ENCODE measurements around the gene DOCK8. TPM values are rescaled to one million over a fixed set of nuclear protein-coding genes. Genes with fewer than 3 reads are reported as not detected.
"Not testable (repeated sequence)": the region's sequence is repeated elsewhere in the genome, so short reads cannot be mapped to it uniquely, and the experiment has no call there.

Gene DOCK8
- total and polyA plus RNA-seq, 4 experiments from 2014 or later: 31.0 to 315 (median 200) TPM

DNA sequence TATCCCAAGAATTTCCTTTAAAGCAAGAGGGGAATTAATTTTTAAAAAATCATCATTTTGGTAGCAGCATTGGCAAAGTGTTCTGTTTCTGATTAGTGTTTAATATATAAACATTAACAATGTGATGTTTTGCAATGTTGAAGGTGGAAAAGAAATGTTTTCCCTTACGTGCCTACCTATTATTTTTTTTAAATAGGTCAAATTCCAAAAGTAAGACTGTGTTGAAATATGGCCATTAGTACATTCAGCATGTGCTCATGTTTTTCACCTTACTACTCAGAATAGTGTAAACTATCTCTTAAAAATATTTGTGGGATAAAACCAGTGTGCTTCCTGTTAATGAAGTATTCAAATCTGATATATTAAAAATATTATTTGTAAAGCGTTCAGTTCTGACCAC is 3.3 kb downstream of the DOCK8 start:
- H3K9me3 ChIP-seq (ENCODE audit: control insufficient read depth in 1 of 2, low read length in 2 of 2): no peaks in the 10 kb centered on the region
- no peak overlapping the region for H3K27ac ChIP-seq (ENCODE audit: low read depth, low read length)
- H3K4me3 Mint-ChIP-seq: no peak overlapping the region
- ChIA-PET CTCF (ENCODE audit: partially characterized antibody) (interaction anchor here (0.7 to 4.1 kb wide), 2 partner anchors 49 to 88 kb away, joined by 3 to 32 read pairs; no protein-coding TSS in a partner anchor), POLR2A (ENCODE audit: partially characterized antibody) (interaction anchor here (5.8 kb wide), 1 partner anchor 58 kb away, joined by 192 read pairs; no protein-coding TSS in a partner anchor)
- H3K4me1 Mint-ChIP-seq: peaks cover 27 to 51% (median 32%) of the 10 kb centered on the region in 4 donors
- no peaks in the 10 kb centered on the region for H3K27me3 Mint-ChIP-seq
- no peaks in the 10 kb centered on the region for H3K9me3 Mint-ChIP-seq
- no peaks in the 10 kb centered on the region for H3K27me3 ChIP-seq (ENCODE audit: insufficient read depth, low read length)
- H3K4me1 ChIP-seq (ENCODE audit: insufficient read depth, low read length): peaks cover 34% of the 10 kb centered on the region
- no peak overlapping the region for H3K4me3 ChIP-seq (ENCODE audit: low read length in 2 of 2)
- intact Hi-C loops (cut with micrococcal nuclease): loop anchor here (2.0 kb wide), 1 partner anchor 35 kb away; no protein-coding TSS in a partner anchor
- H3K36me3 ChIP-seq (ENCODE audit: insufficient read depth, low read length): no peaks in the 10 kb centered on the region
- H3K36me3 Mint-ChIP-seq: peaks cover 0 to 1% of the 10 kb centered on the region in 2 donors
- no peak overlapping the region for H3K27ac Mint-ChIP-seq
- DNase-seq: no peak

- H3K27me3 ChIP-seq (ENCODE audit: insufficient read depth, low read length); H3K27me3 Mint-ChIP-seq; H3K36me3 ChIP-seq (ENCODE audit: insufficient read depth, low read length); H3K27ac Mint-ChIP-seq; intact Hi-C loops (cut with micrococcal nuclease); H3K27ac ChIP-seq (ENCODE audit: low read depth, low read length); H3K9me3 ChIP-seq (ENCODE audit: control insufficient read depth in 1 of 2, low read length in 2 of 2); DNase-seq; H3K4me3 ChIP-seq (ENCODE audit: low read length in 2 of 2); H3K4me3 Mint-ChIP-seq; H3K36me3 Mint-ChIP-seq; H3K9me3 Mint-ChIP-seq: not testable (repeated sequence)
- POLR2A ChIA-PET (ENCODE audit: partially characterized antibody): interaction anchor here (2.0 kb wide), 1 partner anchor 54 kb away, joined by 7 read pairs; no protein-coding TSS in a partner anchor
- peaks cover 43% of the 10 kb centered on the region for H3K4me1 ChIP-seq (ENCODE audit: insufficient read depth, low read length)
- H3K4me1 Mint-ChIP-seq: peaks cover 30 to 56% (median 36%) of the 10 kb centered on the region in 4 donors
- CTCF ChIA-PET (ENCODE audit: partially characterized antibody): interaction anchor here (1.6 to 1.7 kb wide), 2 partner anchors 19 to 48 kb away, joined by 4 to 5 read pairs; no protein-coding TSS in a partner anchor
Measured at GRCh38 chr9:219036-219435, 4.4 kb downstream of the DOCK8 start.

DNA sequence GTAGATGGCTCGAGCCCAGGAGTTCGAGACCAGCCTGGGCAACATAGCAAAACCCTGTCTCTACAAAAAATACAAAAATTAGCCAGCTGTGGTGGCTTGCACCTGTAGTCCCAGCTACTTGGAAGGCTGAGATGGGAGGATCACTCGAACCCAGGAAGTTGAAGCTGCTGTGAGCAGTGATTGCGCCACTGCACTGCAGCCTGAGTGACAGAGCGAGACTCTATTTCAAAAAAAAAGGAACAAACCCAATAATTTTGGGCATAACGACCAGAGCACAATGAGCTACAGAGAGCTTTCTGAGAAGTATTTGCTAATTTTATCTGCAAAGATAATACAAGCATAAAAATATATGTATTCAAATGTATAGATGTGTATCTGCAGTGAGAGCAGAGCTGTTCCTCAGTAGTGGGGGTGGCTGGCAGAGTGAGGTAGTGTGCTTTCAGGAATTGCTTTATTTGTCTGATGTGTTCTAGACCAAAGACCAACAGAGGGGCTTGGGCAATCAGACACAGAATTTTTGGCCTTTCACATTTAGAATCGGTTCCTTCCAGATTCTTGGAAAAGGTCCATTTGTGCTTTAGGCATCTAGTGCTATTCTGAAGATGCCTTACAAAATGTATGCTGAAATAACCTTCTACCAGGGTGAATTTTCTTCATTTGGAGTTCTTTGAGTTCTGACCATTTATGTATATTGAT is 5.2 kb downstream of the DOCK8 start:
- Histone ChIP-seq H3K9me3 (ENCODE audit: control insufficient read depth in 1 of 2, low read length in 2 of 2) (no peaks in the 10 kb centered on the region), H3K36me3 (ENCODE audit: insufficient read depth, low read length) (no peaks in the 10 kb centered on the region), H3K4me3 (ENCODE audit: low read length in 2 of 2) (no peak overlapping the region), H3K4me1 (ENCODE audit: insufficient read depth, low read length) (peaks cover 51% of the 10 kb centered on the region), H3K27ac (ENCODE audit: low read depth, low read length) (no peak overlapping the region), H3K27me3 (ENCODE audit: insufficient read depth, low read length) (no peaks in the 10 kb centered on the region)
- no peak for DNase-seq
- H3K4me3 Mint-ChIP-seq: no peak overlapping the region
- H3K9me3 Mint-ChIP-seq: no peaks in the 10 kb centered on the region
- no peaks in the 10 kb centered on the region for H3K27me3 Mint-ChIP-seq
- ChIA-PET CTCF (ENCODE audit: partially characterized antibody) (interaction anchor here (1.6 to 1.7 kb wide), 2 partner anchors 18 to 47 kb away, joined by 4 to 5 read pairs; no protein-coding TSS in a partner anchor), POLR2A (ENCODE audit: partially characterized antibody) (interaction anchor here (0.6 to 2.0 kb wide), 3 partner anchors 54 to 74 kb away, joined by 3 to 7 read pairs (median 3); no protein-coding TSS in a partner anchor)
- H3K27ac Mint-ChIP-seq: peak overlapping the region in 4 of 7 donors; percentile 38 to 82 (median 48)
- H3K4me1 Mint-ChIP-seq: peaks cover 30 to 56% (median 38%) of the 10 kb centered on the region in 4 donors
- intact Hi-C loops (cut with micrococcal nuclease): no loop called here
- H3K36me3 Mint-ChIP-seq: peaks cover 0 to 1% of the 10 kb centered on the region in 2 donors

DNA sequence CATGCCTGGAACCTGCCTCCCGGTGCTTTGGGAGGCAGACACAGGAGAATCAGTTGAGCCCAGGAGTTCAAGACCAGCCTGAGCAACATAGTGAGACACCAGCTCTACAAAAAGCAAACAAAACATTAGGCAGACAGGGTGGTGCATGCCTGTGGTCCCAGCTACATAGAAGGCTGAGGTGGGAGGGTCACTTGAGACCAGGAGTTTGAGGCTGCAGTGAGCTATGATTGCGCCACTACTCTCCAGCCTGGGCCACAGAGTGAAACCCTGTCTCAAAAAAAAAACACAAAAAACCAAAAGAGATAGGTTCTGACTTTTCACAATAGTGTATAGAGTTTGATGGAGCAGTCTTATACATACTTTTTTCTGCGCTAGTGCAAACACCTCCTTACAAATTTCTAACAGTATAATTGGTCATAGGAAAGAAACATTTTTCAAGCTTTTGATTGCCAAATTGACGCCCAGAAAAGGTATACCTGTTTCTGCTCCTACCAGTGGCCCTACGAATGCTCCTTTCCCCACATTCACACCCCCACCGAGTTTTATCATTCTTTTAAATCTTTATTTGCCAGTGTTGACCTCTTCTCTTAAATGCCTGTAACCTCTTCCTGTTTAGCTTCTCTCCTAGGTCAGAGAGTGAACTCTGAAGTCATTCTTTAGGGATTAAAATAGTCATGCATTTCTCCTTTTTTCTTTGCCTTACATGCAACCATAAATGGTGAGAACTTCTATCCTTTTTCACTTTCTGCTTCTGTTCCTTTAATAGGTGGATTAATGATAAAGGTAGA is 7.5 kb downstream of the DOCK8 start:
- no peak overlapping the region for H3K4me3 ChIP-seq (ENCODE audit: low read length in 2 of 2)
- Mint-ChIP-seq H3K27me3 (no peaks in the 10 kb centered on the region), H3K27ac (peak overlapping the region; percentile 5 to 88 (median 71)), H3K4me1 (peaks cover 18 to 36% (median 23%) of the 10 kb centered on the region in 4 donors), H3K4me3 (peak overlapping the region in 7 of 8 donors; percentile 7 to 69 (median 31)), H3K36me3 (no peaks in the 10 kb centered on the region), H3K9me3 (no peaks in the 10 kb centered on the region)
- no peak overlapping the region for H3K27ac ChIP-seq (ENCODE audit: low read depth, low read length)
- intact Hi-C loops (cut with micrococcal nuclease): no loop called here
- H3K27me3 ChIP-seq (ENCODE audit: insufficient read depth, low read length): no peaks in the 10 kb centered on the region
- ChIA-PET POLR2A (ENCODE audit: partially characterized antibody) (interaction anchor here (0.6 to 2.9 kb wide), 6 partner anchors 14 to 60 kb away, joined by 3 to 17 read pairs (median 3); no protein-coding TSS in a partner anchor), CTCF (ENCODE audit: partially characterized antibody) (interaction anchor here (1.1 kb wide), 1 partner anchor 19 kb away, joined by 3 read pairs; no protein-coding TSS in a partner anchor)
- H3K4me1 ChIP-seq (ENCODE audit: insufficient read depth, low read length): peaks cover 34% of the 10 kb centered on the region
- no peaks in the 10 kb centered on the region for H3K9me3 ChIP-seq (ENCODE audit: control insufficient read depth in 1 of 2, low read length in 2 of 2)
- DNase-seq: peak in 1 of 5 donors; percentile 6
- H3K36me3 ChIP-seq (ENCODE audit: insufficient read depth, low read length): no peaks in the 10 kb centered on the region

DNA sequence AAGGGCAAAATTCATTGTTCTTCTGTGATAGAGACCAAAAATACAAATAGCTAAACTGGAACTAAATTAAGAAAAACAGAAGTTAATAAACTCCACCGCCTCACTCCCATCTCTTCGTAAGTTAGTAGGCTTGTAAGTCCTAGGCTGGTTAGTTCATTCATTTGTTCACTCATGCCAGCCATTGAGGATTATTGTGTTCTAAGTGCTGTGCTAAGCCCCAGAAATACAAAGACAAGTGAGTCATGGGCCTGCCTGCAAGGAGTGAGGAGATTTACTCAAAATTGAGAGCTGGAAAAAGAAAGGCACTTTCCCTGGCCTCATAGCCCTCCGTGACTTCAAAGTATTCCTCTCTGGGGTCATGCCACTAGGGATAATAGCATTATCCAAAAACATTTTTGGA is 8.5 kb downstream of the DOCK8 start:
- H3K4me3 Mint-ChIP-seq: peak overlapping the region in 6 of 8 donors; percentile 4 to 69 (median 41)
- H3K27ac ChIP-seq (ENCODE audit: low read depth, low read length): no peak overlapping the region

GRCh38 chr9:224026-224425 is 9.4 kb downstream of the DOCK8 start:
- ChIA-PET POLR2A (ENCODE audit: partially characterized antibody) (interaction anchor here (2.1 to 2.9 kb wide), 2 partner anchors 49 to 54 kb away, joined by 10 to 17 read pairs; no protein-coding TSS in a partner anchor), CTCF (ENCODE audit: partially characterized antibody) (no interaction called here)
- Mint-ChIP-seq H3K9me3 (no peaks in the 10 kb centered on the region), H3K4me3 (peak overlapping the region in 3 of 8 donors; percentile 14 to 31 (median 21)), H3K27ac (peak overlapping the region in 3 of 7 donors; percentile 14 to 40 (median 37)), H3K27me3 (no peaks in the 10 kb centered on the region), H3K4me1 (peaks cover 16 to 36% (median 23%) of the 10 kb centered on the region in 4 donors), H3K36me3 (no peaks in the 10 kb centered on the region)
- DNase-seq: no peak
- Histone ChIP-seq H3K27ac (ENCODE audit: low read depth, low read length) (no peak overlapping the region), H3K4me1 (ENCODE audit: insufficient read depth, low read length) (peaks cover 33% of the 10 kb centered on the region), H3K4me3 (ENCODE audit: low read length in 2 of 2) (no peak overlapping the region), H3K9me3 (ENCODE audit: control insufficient read depth in 1 of 2, low read length in 2 of 2) (no peaks in the 10 kb centered on the region), H3K27me3 (ENCODE audit: insufficient read depth, low read length) (no peaks in the 10 kb centered on the region), H3K36me3 (ENCODE audit: insufficient read depth, low read length) (no peaks in the 10 kb centered on the region)
- intact Hi-C loops (cut with micrococcal nuclease): no loop called here

More for the DNA sequence above, 8.5 kb downstream of the DOCK8 start:
- Mint-ChIP-seq H3K27me3 (no peaks in the 10 kb centered on the region), H3K9me3 (no peaks in the 10 kb centered on the region), H3K4me1 (peaks cover 16 to 36% (median 23%) of the 10 kb centered on the region in 4 donors), H3K36me3 (no peaks in the 10 kb centered on the region), H3K27ac (peak overlapping the region in 5 of 7 donors; percentile 5 to 88 (median 61))
- Histone ChIP-seq H3K36me3 (ENCODE audit: insufficient read depth, low read length) (no peaks in the 10 kb centered on the region), H3K9me3 (ENCODE audit: control insufficient read depth in 1 of 2, low read length in 2 of 2) (no peaks in the 10 kb centered on the region), H3K27me3 (ENCODE audit: insufficient read depth, low read length) (no peaks in the 10 kb centered on the region), H3K4me3 (ENCODE audit: low read length in 2 of 2) (no peak overlapping the region), H3K4me1 (ENCODE audit: insufficient read depth, low read length) (peaks cover 33% of the 10 kb centered on the region)
- DNase-seq: no peak
- POLR2A ChIA-PET (ENCODE audit: partially characterized antibody): interaction anchor here (1.3 to 2.9 kb wide), 4 partner anchors 19 to 59 kb away, joined by 3 to 17 read pairs (median 8); no protein-coding TSS in a partner anchor
- CTCF ChIA-PET (ENCODE audit: partially characterized antibody): interaction anchor here (1.1 kb wide), 1 partner anchor 18 kb away, joined by 3 read pairs; no protein-coding TSS in a partner anchor
- intact Hi-C loops (cut with micrococcal nuclease): no loop called here

All from CD4-positive, alpha-beta memory T cell (primary cell).